ENCODE results near the gene TNS4. TPM values are rescaled to one million over a fixed set of nuclear protein-coding genes. Genes with fewer than 3 reads are reported as not detected.

TNS4 gene
- total RNA-seq, 1 donor from 2014 or later, result not detected

- Mint-ChIP-seq H3K27ac (no peak overlapping the region), H3K9me3 (ENCODE audit: low read depth) (no peaks in the 10 kb centered on the region), H3K36me3 (ENCODE audit: insufficient read depth) (no peaks in the 10 kb centered on the region), H3K27me3 (peaks cover 11% of the 10 kb centered on the region), H3K4me3 (ENCODE audit: low read depth) (no peak overlapping the region), H3K4me1 (ENCODE audit: low read depth) (peaks cover 4% of the 10 kb centered on the region)
- TF ChIP-seq CTCF (IDR thresholded peaks at IDR 0.05; ENCODE audit: unreplicated experiment), result no peak
- DNase-seq (ENCODE audit: low spot score, unreplicated experiment), result no peak
These were observed 5.3 kb downstream of the TNS4 start for GRCh38 chr17:40496170-40496569.

- Mint-ChIP-seq H3K27ac (no peak overlapping the region), H3K27me3 (peaks cover 14% of the 10 kb centered on the region), H3K4me3 (ENCODE audit: low read depth) (no peak overlapping the region), H3K9me3 (ENCODE audit: low read depth) (no peaks in the 10 kb centered on the region), H3K36me3 (ENCODE audit: insufficient read depth) (no peaks in the 10 kb centered on the region), H3K4me1 (ENCODE audit: low read depth) (peaks cover 5% of the 10 kb centered on the region)
- TF ChIP-seq CTCF (IDR thresholded peaks at IDR 0.05; ENCODE audit: unreplicated experiment), result no peak
- no peak for DNase-seq (ENCODE audit: low spot score, unreplicated experiment)
These were observed 6.3 kb downstream of the TNS4 start for GRCh38 chr17:40495140-40495539.

DNA sequence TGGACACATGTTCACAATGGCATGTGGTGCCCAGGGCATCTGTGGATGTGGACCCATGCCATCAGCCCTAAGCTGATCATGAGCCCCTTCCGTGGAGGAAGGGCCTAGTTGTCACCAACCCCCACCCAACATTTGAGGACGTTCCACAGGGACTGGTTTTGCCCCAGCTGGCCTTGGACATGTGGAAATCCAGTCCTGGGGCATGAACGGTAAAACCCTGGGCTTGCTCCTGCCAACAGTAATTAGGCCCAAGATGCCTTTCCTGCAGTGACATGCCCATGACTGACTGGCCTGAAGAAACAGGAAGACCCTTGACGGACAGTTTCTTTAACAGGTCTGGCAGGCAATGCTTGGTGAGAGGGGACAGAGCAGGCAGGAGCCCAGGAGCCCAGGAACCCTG is 7.7 kb downstream of the TNS4 start:
- no peak overlapping the region for H3K27ac Mint-ChIP-seq
- no peak for TF ChIP-seq CTCF (IDR thresholded peaks at IDR 0.05; ENCODE audit: unreplicated experiment)
- H3K4me3 Mint-ChIP-seq (ENCODE audit: low read depth), result no peak overlapping the region
- H3K27me3 Mint-ChIP-seq, result peaks cover 13% of the 10 kb centered on the region
- no peak for DNase-seq (ENCODE audit: low spot score, unreplicated experiment)
- H3K4me1 Mint-ChIP-seq (ENCODE audit: low read depth), result peaks cover 3% of the 10 kb centered on the region
- no peaks in the 10 kb centered on the region for H3K36me3 Mint-ChIP-seq (ENCODE audit: insufficient read depth)
- H3K9me3 Mint-ChIP-seq (ENCODE audit: low read depth), result no peaks in the 10 kb centered on the region

DNA sequence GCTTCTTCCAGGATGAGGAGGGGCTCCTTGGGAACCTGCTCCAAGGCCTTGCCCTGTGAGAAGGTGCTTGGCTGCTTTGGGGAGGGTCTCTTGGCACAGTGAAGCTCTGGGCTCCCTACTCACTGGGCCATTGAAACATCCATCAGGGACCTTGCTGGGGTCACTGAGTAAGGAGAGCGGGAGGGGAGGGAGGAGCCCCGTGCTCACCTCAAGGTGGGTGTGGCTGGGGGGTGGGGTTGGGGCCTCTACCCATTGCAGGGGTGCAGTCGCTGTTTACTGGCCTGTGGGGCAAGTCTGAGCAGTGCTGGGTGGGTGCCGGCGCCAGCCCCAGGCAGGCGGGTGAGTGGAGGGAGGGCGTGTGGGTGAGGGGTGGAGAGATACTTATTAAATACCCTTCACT is 9.9 kb downstream of the TNS4 start:
- Mint-ChIP-seq H3K4me1 (ENCODE audit: low read depth) (peaks cover 3% of the 10 kb centered on the region), H3K27me3 (peaks cover 17% of the 10 kb centered on the region), H3K27ac (no peak overlapping the region), H3K9me3 (ENCODE audit: low read depth) (no peaks in the 10 kb centered on the region), H3K4me3 (ENCODE audit: low read depth) (no peak overlapping the region), H3K36me3 (ENCODE audit: insufficient read depth) (no peaks in the 10 kb centered on the region)
- no peak for TF ChIP-seq CTCF (IDR thresholded peaks at IDR 0.05; ENCODE audit: unreplicated experiment)
- DNase-seq (ENCODE audit: low spot score, unreplicated experiment), result no peak

- no peak for DNase-seq (ENCODE audit: low spot score, unreplicated experiment)
- no peak overlapping the region for H3K27ac Mint-ChIP-seq
- no peaks in the 10 kb centered on the region for H3K36me3 Mint-ChIP-seq (ENCODE audit: insufficient read depth)
- no peak overlapping the region for H3K4me3 Mint-ChIP-seq (ENCODE audit: low read depth)
- TF ChIP-seq CTCF (IDR thresholded peaks at IDR 0.05; ENCODE audit: unreplicated experiment), result no peak
- H3K27me3 Mint-ChIP-seq, result peaks cover 22% of the 10 kb centered on the region
- peaks cover 3% of the 10 kb centered on the region for H3K4me1 Mint-ChIP-seq (ENCODE audit: low read depth)
- H3K9me3 Mint-ChIP-seq (ENCODE audit: low read depth), result no peaks in the 10 kb centered on the region
These were observed 10.4 kb downstream of the TNS4 start for GRCh38 chr17:40490982-40491381.

All from progenitor cell of endocrine pancreas (in vitro differentiated cells).